ENCODE results near the gene SEPTIN12.

The SEPTIN12 gene

DNA sequence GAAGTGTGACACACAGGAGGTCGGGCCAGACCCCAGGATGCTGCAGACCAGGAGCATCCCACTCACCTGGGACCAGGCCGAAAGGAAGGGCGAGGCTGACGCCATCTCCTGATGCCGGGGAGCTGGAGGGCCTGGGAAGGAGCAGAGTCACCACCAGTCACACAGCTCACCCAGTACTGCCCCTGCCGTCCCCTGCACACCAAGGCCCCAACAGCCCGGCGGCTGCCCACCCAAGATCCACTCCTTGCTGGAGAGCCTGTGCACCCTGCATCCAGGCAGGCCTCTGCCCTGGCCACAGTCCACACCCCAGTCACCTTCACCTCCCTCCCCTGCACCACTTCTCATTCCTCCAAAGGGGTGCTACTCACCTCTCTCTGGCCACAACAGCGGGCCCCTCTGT, 25.9 kb downstream of the SEPTIN12 start:
- no peak overlapping the region for H3K4me3 ChIP-seq (ENCODE audit: low read length)
- H3F3A ChIP-seq (ENCODE audit: insufficient read depth, low read length): no peaks in the 10 kb centered on the region
- no peak for DNase-seq
- H4K20me1 ChIP-seq (ENCODE audit: insufficient read depth, low read length): no peaks in the 10 kb centered on the region
- H3K4me1 ChIP-seq (ENCODE audit: low read length): 0 out of 2 replicates have a peak, but pooled peaks cover 7% of the 10 kb centered on the region
- H3K9ac ChIP-seq (ENCODE audit: low read length): no peak overlapping the region
- no peak overlapping the region for H2AFZ ChIP-seq (ENCODE audit: low read length)
- no peaks in the 10 kb centered on the region for H3K9me2 ChIP-seq (replicated peaks; ENCODE audit: insufficient read depth, low read length)
- peaks cover 19% of the 10 kb centered on the region for H3K79me2 ChIP-seq (ENCODE audit: low read length)
- H3K27me3 ChIP-seq (replicated peaks; ENCODE audit: insufficient read depth, low read length): no peaks in the 10 kb centered on the region
- no peaks in the 10 kb centered on the region for H3K36me3 ChIP-seq (replicated peaks; ENCODE audit: insufficient read depth, low read length)
- H3K27ac ChIP-seq (ENCODE audit: low read length): no peak overlapping the region
- TF ChIP-seq, protein P1, sequence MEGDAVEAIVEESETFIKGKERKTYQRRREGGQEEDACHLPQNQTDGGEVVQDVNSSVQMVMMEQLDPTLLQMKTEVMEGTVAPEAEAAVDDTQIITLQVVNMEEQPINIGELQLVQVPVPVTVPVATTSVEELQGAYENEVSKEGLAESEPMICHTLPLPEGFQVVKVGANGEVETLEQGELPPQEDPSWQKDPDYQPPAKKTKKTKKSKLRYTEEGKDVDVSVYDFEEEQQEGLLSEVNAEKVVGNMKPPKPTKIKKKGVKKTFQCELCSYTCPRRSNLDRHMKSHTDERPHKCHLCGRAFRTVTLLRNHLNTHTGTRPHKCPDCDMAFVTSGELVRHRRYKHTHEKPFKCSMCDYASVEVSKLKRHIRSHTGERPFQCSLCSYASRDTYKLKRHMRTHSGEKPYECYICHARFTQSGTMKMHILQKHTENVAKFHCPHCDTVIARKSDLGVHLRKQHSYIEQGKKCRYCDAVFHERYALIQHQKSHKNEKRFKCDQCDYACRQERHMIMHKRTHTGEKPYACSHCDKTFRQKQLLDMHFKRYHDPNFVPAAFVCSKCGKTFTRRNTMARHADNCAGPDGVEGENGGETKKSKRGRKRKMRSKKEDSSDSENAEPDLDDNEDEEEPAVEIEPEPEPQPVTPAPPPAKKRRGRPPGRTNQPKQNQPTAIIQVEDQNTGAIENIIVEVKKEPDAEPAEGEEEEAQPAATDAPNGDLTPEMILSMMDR (IDR thresholded peaks at IDR 0.05; ENCODE audit: low read length): no peak
- TF ChIP-seq EZH2 (optimal IDR thresholded peaks at IDR 0.05; ENCODE audit: low read depth, low read length): no peak
- TF ChIP-seq EZH2phosphoT487 (IDR thresholded peaks at IDR 0.05; ENCODE audit: low read length): no peak
- H3K9me3 ChIP-seq (replicated peaks; ENCODE audit: insufficient read depth, low read length): no peaks in the 10 kb centered on the region
- no peak overlapping the region for H3K4me2 ChIP-seq (ENCODE audit: low read depth, low read length)

DNA sequence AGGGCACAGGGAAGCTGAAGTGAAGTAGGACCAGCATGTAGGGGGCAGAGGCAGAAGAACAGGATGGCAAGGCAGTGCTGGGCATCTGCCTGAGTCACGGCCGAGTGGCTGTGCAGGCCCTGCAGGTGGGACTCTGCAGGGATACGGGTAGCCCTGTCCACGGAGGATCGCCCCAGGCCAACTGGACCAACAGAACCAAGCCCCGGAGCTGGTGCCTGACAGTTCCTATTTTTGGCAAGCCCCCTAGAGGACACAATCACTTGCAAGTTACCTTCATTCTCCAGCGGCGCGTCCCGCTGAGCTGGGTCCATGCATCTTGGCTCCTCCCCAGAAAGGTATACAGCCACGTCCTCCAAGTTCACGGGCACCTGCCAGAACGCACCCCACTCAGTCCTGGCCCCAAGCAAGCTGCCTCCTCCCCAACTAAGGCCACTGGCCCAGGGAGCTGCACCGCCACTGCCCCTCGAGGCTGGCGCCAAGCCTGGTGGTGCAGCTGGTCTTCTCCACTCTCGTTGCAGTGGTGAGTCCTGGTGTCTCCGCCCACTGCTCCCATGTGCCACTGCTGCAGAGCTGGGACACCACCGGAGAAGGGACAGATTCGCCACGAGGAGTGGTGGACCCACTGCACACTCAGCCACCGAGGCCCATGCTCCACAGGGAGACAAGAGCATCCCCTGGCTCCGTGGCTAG, 27.8 kb downstream of the SEPTIN12 start:
- H3K4me1 ChIP-seq (ENCODE audit: low read length): no peaks in the 10 kb centered on the region
- no peaks in the 10 kb centered on the region for H3F3A ChIP-seq (ENCODE audit: insufficient read depth, low read length)
- DNase-seq: no peak
- no peak overlapping the region for H2AFZ ChIP-seq (ENCODE audit: low read length)
- H3K79me2 ChIP-seq (ENCODE audit: low read length): peaks cover 3% of the 10 kb centered on the region
- no peaks in the 10 kb centered on the region for H3K9me3 ChIP-seq (replicated peaks; ENCODE audit: insufficient read depth, low read length)
- no peaks in the 10 kb centered on the region for H3K9me2 ChIP-seq (replicated peaks; ENCODE audit: insufficient read depth, low read length)
- TF ChIP-seq, protein P1 (IDR thresholded peaks at IDR 0.05; ENCODE audit: low read length): no peak
- no peak for TF ChIP-seq EZH2 (optimal IDR thresholded peaks at IDR 0.05; ENCODE audit: low read depth, low read length)
- no peak for TF ChIP-seq EZH2phosphoT487 (IDR thresholded peaks at IDR 0.05; ENCODE audit: low read length)
- no peaks in the 10 kb centered on the region for H3K36me3 ChIP-seq (replicated peaks; ENCODE audit: insufficient read depth, low read length)
- no peaks in the 10 kb centered on the region for H3K27me3 ChIP-seq (replicated peaks; ENCODE audit: insufficient read depth, low read length)
- H4K20me1 ChIP-seq (ENCODE audit: insufficient read depth, low read length): no peaks in the 10 kb centered on the region
- H3K4me2 ChIP-seq (ENCODE audit: low read depth, low read length): no peak overlapping the region
- H3K4me3 ChIP-seq (ENCODE audit: low read length): no peak overlapping the region
- no peak overlapping the region for H3K9ac ChIP-seq (ENCODE audit: low read length)
- H3K27ac ChIP-seq (ENCODE audit: low read length): no peak overlapping the region

DNA sequence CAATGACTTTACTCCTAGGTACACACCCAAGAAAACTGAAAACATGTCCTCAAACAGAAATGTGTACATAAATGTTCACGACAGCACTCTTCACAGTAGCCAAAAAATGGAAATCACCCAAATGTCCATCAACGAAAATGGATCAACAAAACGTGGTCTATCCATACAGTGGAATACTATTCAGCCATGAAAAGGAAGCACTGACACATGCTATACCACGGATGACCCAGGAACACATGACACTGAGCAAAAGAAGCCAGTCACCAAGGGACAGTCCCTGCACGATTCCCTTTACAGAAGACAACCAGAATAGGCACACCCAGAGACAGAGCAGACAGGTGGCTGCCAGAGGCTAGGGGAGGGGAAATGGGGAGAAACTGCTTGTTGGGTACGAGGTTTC, 32.5 kb downstream of the SEPTIN12 start:
- H3K4me1 ChIP-seq (ENCODE audit: low read length): no peaks in the 10 kb centered on the region
- H3K27ac ChIP-seq (ENCODE audit: low read length): no peak overlapping the region
- no peak overlapping the region for H3K4me3 ChIP-seq (ENCODE audit: low read length)
- no peaks in the 10 kb centered on the region for H3F3A ChIP-seq (ENCODE audit: insufficient read depth, low read length)
- TF ChIP-seq, protein P1 (IDR thresholded peaks at IDR 0.05; ENCODE audit: low read length): no peak
- no peak for TF ChIP-seq EZH2phosphoT487 (IDR thresholded peaks at IDR 0.05; ENCODE audit: low read length)
- TF ChIP-seq EZH2 (optimal IDR thresholded peaks at IDR 0.05; ENCODE audit: low read depth, low read length): no peak
- H2AFZ ChIP-seq (ENCODE audit: low read length): no peak overlapping the region
- H3K9me3 ChIP-seq (replicated peaks; ENCODE audit: insufficient read depth, low read length): no peaks in the 10 kb centered on the region
- H3K27me3 ChIP-seq (replicated peaks; ENCODE audit: insufficient read depth, low read length): no peaks in the 10 kb centered on the region
- no peaks in the 10 kb centered on the region for H3K36me3 ChIP-seq (replicated peaks; ENCODE audit: insufficient read depth, low read length)
- no peaks in the 10 kb centered on the region for H3K9me2 ChIP-seq (replicated peaks; ENCODE audit: insufficient read depth, low read length)
- no peaks in the 10 kb centered on the region for H4K20me1 ChIP-seq (ENCODE audit: insufficient read depth, low read length)
- H3K79me2 ChIP-seq (ENCODE audit: low read length): no peaks in the 10 kb centered on the region
- no peak for DNase-seq
- H3K4me2 ChIP-seq (ENCODE audit: low read depth, low read length): no peak overlapping the region
- H3K9ac ChIP-seq (ENCODE audit: low read length): no peak overlapping the region

All from MM.1S (cell line).